Activated effector memory CD4-positive, alpha-beta T cell treated with anti-CD3 and anti-CD28 coated beads, Interleukin-2, amount 50 U/mL, for 16 hours (primary cell): ENCODE measurements around the gene CYP24A1.

Experiments
- DNase-seq: peaks from one replicate; pipeline ENCODE4 v3.0.0-alpha.2; 2020

CYP24A1 gene

GRCh38 chr20:54110457-54110856 lies 63.3 kb downstream of the CYP24A1 start:
- DNase-seq: no peak

GRCh38 chr20:54110041-54110440 lies 63.7 kb downstream of the CYP24A1 start:
- no peak for DNase-seq

GRCh38 chr20:54108817-54109216 lies 65.0 kb downstream of the CYP24A1 start:
- DNase-seq: no peak

- DNase-seq: no peak
Observed at GRCh38 chr20:54108326-54108642, 65.5 kb downstream of the CYP24A1 start.

- no peak for DNase-seq
Observed at GRCh38 chr20:54107600-54108325, 66.0 kb downstream of the CYP24A1 start.

- DNase-seq: no peak
Observed at GRCh38 chr20:54107181-54107580, 66.6 kb downstream of the CYP24A1 start.

GRCh38 chr20:54106162-54106561 lies 67.6 kb downstream of the CYP24A1 start:
- DNase-seq: no peak

GRCh38 chr20:54105653-54106052 lies 68.1 kb downstream of the CYP24A1 start:
- no peak for DNase-seq

- no peak for DNase-seq
Observed at GRCh38 chr20:54104781-54105180, 69.0 kb downstream of the CYP24A1 start.

GRCh38 chr20:54103762-54104600 lies 69.8 kb downstream of the CYP24A1 start:
- no peak for DNase-seq
